ENCODE results near the gene CATSPER4.

CATSPER4 gene

DNA sequence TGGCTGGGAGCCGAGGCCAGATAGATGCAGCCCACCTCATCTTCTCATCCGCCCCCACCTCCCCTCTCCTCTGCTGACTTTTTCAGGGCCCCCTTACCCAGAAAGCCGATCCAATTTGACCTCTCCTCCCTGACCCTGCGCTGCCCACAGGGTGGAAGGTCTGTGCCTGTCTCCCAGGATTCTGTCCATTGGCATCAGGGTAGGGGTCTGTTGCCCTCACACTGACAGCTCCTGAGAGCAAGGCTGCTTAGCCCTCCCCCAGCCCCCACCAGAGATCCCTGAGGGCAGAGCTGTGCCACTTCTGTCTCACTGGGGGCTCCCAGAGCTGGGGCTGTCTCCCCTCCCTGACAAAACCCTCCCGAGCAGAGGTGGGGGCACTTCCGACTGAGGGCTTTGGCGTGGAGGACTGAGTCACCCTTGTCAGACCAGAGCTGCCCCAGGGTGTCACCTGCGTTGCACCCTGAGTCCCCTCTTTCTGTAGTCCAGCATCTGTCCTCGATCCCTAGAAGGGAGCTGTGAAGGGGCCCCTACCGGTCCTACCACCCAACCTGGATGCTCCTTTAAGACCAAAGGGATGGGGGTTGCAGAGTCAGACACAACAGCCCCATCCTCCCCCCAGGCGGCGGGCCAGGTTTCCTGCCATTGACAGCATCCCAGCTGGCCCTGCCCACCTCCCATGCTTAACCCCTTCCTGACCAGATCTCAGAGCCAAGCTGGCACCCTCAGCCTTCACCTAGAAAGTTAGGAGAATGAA, 33.9 kb upstream of the CATSPER4 start:
- no peak overlapping the region for H3K9ac ChIP-seq
- H3K4me1 ChIP-seq (ENCODE audit: low read depth, poor library complexity, severe bottlenecking), result no peaks in the 10 kb centered on the region
- H3K4me2 ChIP-seq, result no peak overlapping the region
- H3K79me2 ChIP-seq (ENCODE audit: insufficient read depth, low read depth), result no peaks in the 10 kb centered on the region
- H4K20me1 ChIP-seq (ENCODE audit: insufficient read depth), result no peaks in the 10 kb centered on the region
- H2AFZ ChIP-seq (ENCODE audit: low read depth), result no peak overlapping the region
- H3K36me3 ChIP-seq (ENCODE audit: insufficient read depth), result no peaks in the 10 kb centered on the region
- no peak overlapping the region for H3K27ac ChIP-seq
- H3K27me3 ChIP-seq (ENCODE audit: insufficient read depth, low read depth), result peaks cover 16% of the 10 kb centered on the region; the same call in 1 of the 2 replicates
- TF ChIP-seq, protein P1, sequence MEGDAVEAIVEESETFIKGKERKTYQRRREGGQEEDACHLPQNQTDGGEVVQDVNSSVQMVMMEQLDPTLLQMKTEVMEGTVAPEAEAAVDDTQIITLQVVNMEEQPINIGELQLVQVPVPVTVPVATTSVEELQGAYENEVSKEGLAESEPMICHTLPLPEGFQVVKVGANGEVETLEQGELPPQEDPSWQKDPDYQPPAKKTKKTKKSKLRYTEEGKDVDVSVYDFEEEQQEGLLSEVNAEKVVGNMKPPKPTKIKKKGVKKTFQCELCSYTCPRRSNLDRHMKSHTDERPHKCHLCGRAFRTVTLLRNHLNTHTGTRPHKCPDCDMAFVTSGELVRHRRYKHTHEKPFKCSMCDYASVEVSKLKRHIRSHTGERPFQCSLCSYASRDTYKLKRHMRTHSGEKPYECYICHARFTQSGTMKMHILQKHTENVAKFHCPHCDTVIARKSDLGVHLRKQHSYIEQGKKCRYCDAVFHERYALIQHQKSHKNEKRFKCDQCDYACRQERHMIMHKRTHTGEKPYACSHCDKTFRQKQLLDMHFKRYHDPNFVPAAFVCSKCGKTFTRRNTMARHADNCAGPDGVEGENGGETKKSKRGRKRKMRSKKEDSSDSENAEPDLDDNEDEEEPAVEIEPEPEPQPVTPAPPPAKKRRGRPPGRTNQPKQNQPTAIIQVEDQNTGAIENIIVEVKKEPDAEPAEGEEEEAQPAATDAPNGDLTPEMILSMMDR (conservative IDR thresholded peaks at IDR 0.05; ENCODE audit: low read depth, low read length), result no peak
- H3K4me3 ChIP-seq (IDR thresholded peaks at IDR 0.05; ENCODE audit: insufficient read depth, low read depth, low read length), result no peak overlapping the region

GRCh38 chr1:26158271-26158907, 32.0 kb upstream of the CATSPER4 start:
- Histone ChIP-seq H3K79me2 (ENCODE audit: insufficient read depth, low read depth) (no peaks in the 10 kb centered on the region), H3K4me3 (IDR thresholded peaks at IDR 0.05; ENCODE audit: insufficient read depth, low read depth, low read length) (no peak overlapping the region), H3K9ac (no peak overlapping the region), H2AFZ (ENCODE audit: low read depth) (no peak overlapping the region), H3K4me2 (no peak overlapping the region), H3K27ac (no peak overlapping the region), H3K4me1 (ENCODE audit: low read depth, poor library complexity, severe bottlenecking) (no peaks in the 10 kb centered on the region), H3K36me3 (ENCODE audit: insufficient read depth) (no peaks in the 10 kb centered on the region), H3K27me3 (ENCODE audit: insufficient read depth, low read depth) (peaks cover 31% of the 10 kb centered on the region), H4K20me1 (ENCODE audit: insufficient read depth) (no peaks in the 10 kb centered on the region)
- TF ChIP-seq, protein P1 (conservative IDR thresholded peaks at IDR 0.05; ENCODE audit: low read depth, low read length), result no peak

DNA sequence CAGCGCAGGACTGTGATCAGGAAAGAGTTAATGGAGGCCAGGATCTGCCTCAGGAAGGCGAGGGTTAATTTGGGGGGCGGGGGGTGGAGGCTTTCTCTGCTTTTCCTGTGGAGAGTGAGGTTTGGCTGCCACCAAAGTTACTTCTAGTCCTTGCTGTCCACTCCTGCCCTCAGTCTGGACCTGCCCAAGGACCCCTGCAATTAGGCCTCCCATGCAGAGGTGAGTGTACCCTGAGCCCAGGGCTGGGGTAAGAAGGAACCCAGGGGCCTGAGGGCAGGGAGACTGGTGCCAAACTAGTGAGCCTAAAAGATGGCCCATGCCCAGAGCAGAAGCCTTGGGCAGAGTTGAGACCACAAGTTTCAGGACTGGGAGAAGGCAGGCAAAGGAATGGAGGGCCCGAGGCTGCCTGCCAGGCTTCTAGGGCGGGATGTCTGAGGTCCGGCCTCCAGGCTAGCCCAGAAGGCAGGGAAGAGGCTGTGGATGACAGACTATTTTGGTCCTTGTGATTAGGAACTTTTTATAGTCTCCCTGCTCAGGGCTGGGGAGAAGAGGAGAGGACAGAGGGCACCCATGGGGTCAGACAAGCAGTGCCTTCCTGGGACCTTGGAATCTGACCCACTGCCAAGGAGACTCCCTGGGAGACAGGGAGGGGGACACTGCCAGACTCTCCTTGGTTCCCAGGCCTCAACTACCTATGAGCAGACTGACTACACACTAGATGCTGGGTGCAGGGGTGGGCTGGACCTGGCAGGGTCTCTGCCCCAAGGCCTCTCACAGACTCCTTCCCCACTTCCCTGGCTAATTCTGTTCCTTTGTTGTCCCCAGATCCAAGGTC, 31.3 kb upstream of the CATSPER4 start, which contains the start of gene FAM110D:
Gene FAM110D (plus strand): TSS at position 172 of the 835 bp plus-strand sequence. CDS start 2,213 bp downstream, outside the sequence.
- H3K27ac ChIP-seq, result no peak within 1 kb of the TSS

DNA sequence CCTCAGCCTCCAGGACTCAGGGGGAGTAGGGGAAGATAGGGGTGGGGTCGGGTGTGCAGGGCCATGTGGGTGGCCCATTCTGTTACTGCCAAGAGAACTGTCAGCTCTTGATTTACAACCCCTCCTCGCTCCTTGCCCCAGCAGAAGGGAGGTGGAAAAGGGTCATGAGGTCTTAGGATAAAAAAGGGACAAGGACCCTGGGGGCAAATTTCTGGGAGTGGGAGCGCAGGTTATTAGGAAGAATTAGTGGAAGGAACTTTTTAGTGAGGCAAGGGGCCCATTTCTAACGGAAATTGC, 30.7 kb upstream of the CATSPER4 start:
- Histone ChIP-seq H3K27me3 (ENCODE audit: insufficient read depth, low read depth) (peaks cover 40% of the 10 kb centered on the region), H3K9ac (no peak overlapping the region), H3K27ac (no peak overlapping the region), H3K4me1 (ENCODE audit: low read depth, poor library complexity, severe bottlenecking) (no peaks in the 10 kb centered on the region), H3K36me3 (ENCODE audit: insufficient read depth) (no peaks in the 10 kb centered on the region), H3K79me2 (ENCODE audit: insufficient read depth, low read depth) (no peaks in the 10 kb centered on the region), H3K4me2 (no peak overlapping the region), H2AFZ (ENCODE audit: low read depth) (no peak overlapping the region), H3K4me3 (IDR thresholded peaks at IDR 0.05; ENCODE audit: insufficient read depth, low read depth, low read length) (no peak overlapping the region), H4K20me1 (ENCODE audit: insufficient read depth) (no peaks in the 10 kb centered on the region)
- TF ChIP-seq, protein P1 (conservative IDR thresholded peaks at IDR 0.05; ENCODE audit: low read depth, low read length), result no peak

More for the DNA sequence above, 31.3 kb upstream of the CATSPER4 start, which contains the start of gene FAM110D:
- H2AFZ ChIP-seq (ENCODE audit: low read depth), result no peak within 1 kb of the TSS
- TF ChIP-seq, protein P1 (conservative IDR thresholded peaks at IDR 0.05; ENCODE audit: low read depth, low read length), result no peak
- no peaks in the 10 kb centered on the region for H3K4me1 ChIP-seq (ENCODE audit: low read depth, poor library complexity, severe bottlenecking)
- H4K20me1 ChIP-seq (ENCODE audit: insufficient read depth), result no peaks in the 10 kb centered on the region
- no peak within 1 kb of the TSS for H3K4me2 ChIP-seq
- H3K9ac ChIP-seq, result no peak within 1 kb of the TSS
- peaks cover 37% of the 10 kb centered on the region for H3K27me3 ChIP-seq (ENCODE audit: insufficient read depth, low read depth)
- no peaks in the 10 kb centered on the region for H3K36me3 ChIP-seq (ENCODE audit: insufficient read depth)
- no peaks in the 10 kb centered on the region for H3K79me2 ChIP-seq (ENCODE audit: insufficient read depth, low read depth)
- no peak within 1 kb of the TSS for H3K4me3 ChIP-seq (IDR thresholded peaks at IDR 0.05; ENCODE audit: insufficient read depth, low read depth, low read length)

All from KMS-11 (cell line).